Measurements from ENCODE around the gene TMEM89.

The TMEM89 gene

GRCh38 chr3:48598323-48599076, 23.1 kb downstream of the TMEM89 start:
- Histone ChIP-seq H3K9ac (ENCODE audit: insufficient read length, low read depth) (peak overlapping the region; percentile 43), H3K9me3 (ENCODE audit: insufficient read depth, low read length) (no peaks in the 10 kb centered on the region), H3K4me1 (ENCODE audit: insufficient read depth, insufficient read length) (peaks cover 49% of the 10 kb centered on the region), H3K27me3 (ENCODE audit: insufficient read depth, insufficient read length) (no peaks in the 10 kb centered on the region), H3K4me3 (ENCODE audit: insufficient read length, low read depth) (no peak overlapping the region), H3K36me3 (ENCODE audit: insufficient read depth, insufficient read length, low read length) (peaks cover 74% of the 10 kb centered on the region)
- no peak for TF ChIP-seq YY1 (IDR thresholded peaks at IDR 0.05; ENCODE audit: insufficient read depth, insufficient read length)
- no peak for TF ChIP-seq ZNF274 (IDR thresholded peaks at IDR 0.05; ENCODE audit: low read depth, low read length)
- TF ChIP-seq SUZ12 (IDR thresholded peaks at IDR 0.05; ENCODE audit: extremely low read depth, insufficient read depth, insufficient read length), result no peak
- peak; percentile 61 for DNase-seq (ENCODE audit: low read depth, low spot score)

- Histone ChIP-seq H3K4me1 (ENCODE audit: insufficient read depth, insufficient read length) (peaks cover 52% of the 10 kb centered on the region), H3K36me3 (ENCODE audit: insufficient read depth, insufficient read length, low read length) (peaks cover 74% of the 10 kb centered on the region)
Measured at GRCh38 chr3:48597408-48597800, 24.2 kb downstream of the TMEM89 start.

GRCh38 chr3:48596676-48597407, 24.7 kb downstream of the TMEM89 start:
- TF ChIP-seq ZNF274 (IDR thresholded peaks at IDR 0.05; ENCODE audit: low read depth, low read length) (no peak), YY1 (IDR thresholded peaks at IDR 0.05; ENCODE audit: insufficient read depth, insufficient read length) (no peak), SUZ12 (IDR thresholded peaks at IDR 0.05; ENCODE audit: extremely low read depth, insufficient read depth, insufficient read length) (no peak)
- DNase-seq (ENCODE audit: low read depth, low spot score), result no peak
- Histone ChIP-seq H3K27me3 (ENCODE audit: insufficient read depth, insufficient read length) (no peaks in the 10 kb centered on the region), H3K9ac (ENCODE audit: insufficient read length, low read depth) (no peak overlapping the region), H3K36me3 (ENCODE audit: insufficient read depth, insufficient read length, low read length) (peaks cover 76% of the 10 kb centered on the region), H3K4me3 (ENCODE audit: insufficient read length, low read depth) (no peak overlapping the region), H3K9me3 (ENCODE audit: insufficient read depth, low read length) (no peaks in the 10 kb centered on the region), H3K4me1 (ENCODE audit: insufficient read depth, insufficient read length) (peaks cover 52% of the 10 kb centered on the region)

More at GRCh38 chr3:48597408-48597800, 24.2 kb downstream of the TMEM89 start:
- TF ChIP-seq YY1 (IDR thresholded peaks at IDR 0.05; ENCODE audit: insufficient read depth, insufficient read length) (no peak), ZNF274 (IDR thresholded peaks at IDR 0.05; ENCODE audit: low read depth, low read length) (no peak), SUZ12 (IDR thresholded peaks at IDR 0.05; ENCODE audit: extremely low read depth, insufficient read depth, insufficient read length) (no peak)
- peak overlapping the region; percentile 43 for H3K9ac ChIP-seq (ENCODE audit: insufficient read length, low read depth)
- no peak for DNase-seq (ENCODE audit: low read depth, low spot score)
- H3K9me3 ChIP-seq (ENCODE audit: insufficient read depth, low read length), result no peaks in the 10 kb centered on the region
- no peaks in the 10 kb centered on the region for H3K27me3 ChIP-seq (ENCODE audit: insufficient read depth, insufficient read length)
- no peak overlapping the region for H3K4me3 ChIP-seq (ENCODE audit: insufficient read length, low read depth)

GRCh38 chr3:48596157-48596556, 25.4 kb downstream of the TMEM89 start:
- peaks cover 76% of the 10 kb centered on the region for H3K36me3 ChIP-seq (ENCODE audit: insufficient read depth, insufficient read length, low read length)
- no peak for DNase-seq (ENCODE audit: low read depth, low spot score)
- TF ChIP-seq YY1 (IDR thresholded peaks at IDR 0.05; ENCODE audit: insufficient read depth, insufficient read length) (no peak), SUZ12 (IDR thresholded peaks at IDR 0.05; ENCODE audit: extremely low read depth, insufficient read depth, insufficient read length) (no peak), ZNF274 (IDR thresholded peaks at IDR 0.05; ENCODE audit: low read depth, low read length) (no peak)
- no peaks in the 10 kb centered on the region for H3K9me3 ChIP-seq (ENCODE audit: insufficient read depth, low read length)
- peak overlapping the region; percentile 58 for H3K9ac ChIP-seq (ENCODE audit: insufficient read length, low read depth)
- no peak overlapping the region for H3K4me3 ChIP-seq (ENCODE audit: insufficient read length, low read depth)
- H3K4me1 ChIP-seq (ENCODE audit: insufficient read depth, insufficient read length), result peaks cover 52% of the 10 kb centered on the region
- H3K27me3 ChIP-seq (ENCODE audit: insufficient read depth, insufficient read length), result no peaks in the 10 kb centered on the region

GRCh38 chr3:48595526-48596121, 25.9 kb downstream of the TMEM89 start:
- H3K36me3 ChIP-seq (ENCODE audit: insufficient read depth, insufficient read length, low read length), result peaks cover 76% of the 10 kb centered on the region
- peaks cover 52% of the 10 kb centered on the region for H3K4me1 ChIP-seq (ENCODE audit: insufficient read depth, insufficient read length)
- no peak for TF ChIP-seq SUZ12 (IDR thresholded peaks at IDR 0.05; ENCODE audit: extremely low read depth, insufficient read depth, insufficient read length)
- H3K4me3 ChIP-seq (ENCODE audit: insufficient read length, low read depth), result no peak overlapping the region
- no peak overlapping the region for H3K9ac ChIP-seq (ENCODE audit: insufficient read length, low read depth)
- H3K9me3 ChIP-seq (ENCODE audit: insufficient read depth, low read length), result no peaks in the 10 kb centered on the region
- DNase-seq (ENCODE audit: low read depth, low spot score), result peak; percentile 54
- no peaks in the 10 kb centered on the region for H3K27me3 ChIP-seq (ENCODE audit: insufficient read depth, insufficient read length)

- Histone ChIP-seq H3K9me3 (ENCODE audit: insufficient read depth, low read length) (no peaks in the 10 kb centered on the region), H3K9ac (ENCODE audit: insufficient read length, low read depth) (peak within 1 kb of the TSS; percentile 59), H3K36me3 (ENCODE audit: insufficient read depth, insufficient read length, low read length) (peaks cover 76% of the 10 kb centered on the region), H3K4me1 (ENCODE audit: insufficient read depth, insufficient read length) (peaks cover 53% of the 10 kb centered on the region), H3K27me3 (ENCODE audit: insufficient read depth, insufficient read length) (no peaks in the 10 kb centered on the region), H3K4me3 (ENCODE audit: insufficient read length, low read depth) (no peak within 1 kb of the TSS)
- DNase-seq (ENCODE audit: low read depth, low spot score), result no peak
- TF ChIP-seq YY1 (IDR thresholded peaks at IDR 0.05; ENCODE audit: insufficient read depth, insufficient read length) (no peak), ZNF274 (IDR thresholded peaks at IDR 0.05; ENCODE audit: low read depth, low read length) (no peak), SUZ12 (IDR thresholded peaks at IDR 0.05; ENCODE audit: extremely low read depth, insufficient read depth, insufficient read length) (no peak)
Measured at GRCh38 chr3:48595075-48595525, 26.5 kb downstream of the TMEM89 start, which contains the start of gene COL7A1. TSS of gene COL7A1 (minus strand) at chr3:48595329. CDS start at chr3:48595159, 170 bp downstream.

Data from NT2/D1 (cell line).